GM21381 (cell line): ENCODE results near the gene VAC14.
"Not testable (repeated sequence)": the region's sequence is repeated elsewhere in the genome, so short reads cannot be mapped to it uniquely, and the experiment has no call there.

Experiments used
- ATAC-seq: cut with Tn5 transposase; IDR thresholded peaks from one replicate; pipeline ENCODE4 v1.9.1; 2021; ENCODE audit warnings: mild to moderate bottlenecking, moderate library complexity; ENCODE audit not compliant: unreplicated experiment

The VAC14 gene

DNA sequence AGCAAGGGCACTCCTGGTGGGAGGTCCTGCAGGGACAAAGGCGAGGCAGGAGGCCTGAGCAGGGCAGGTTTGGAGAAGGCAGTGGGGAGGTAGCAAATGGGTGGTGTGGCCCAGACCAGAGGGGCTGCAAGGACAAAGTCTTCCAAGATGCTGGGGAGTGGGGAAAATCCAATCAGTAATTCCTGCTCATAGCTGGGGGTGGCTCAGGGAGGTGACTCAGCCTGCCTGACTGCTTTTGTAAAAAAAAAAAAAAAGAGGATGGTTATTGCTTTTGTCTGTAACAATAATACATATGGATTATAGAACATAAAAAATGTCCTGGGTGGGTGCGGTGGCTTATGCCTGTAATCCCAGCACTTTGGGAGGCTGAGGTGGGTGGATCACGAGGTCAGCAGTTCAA is 149.4 kb downstream of the VAC14 start:
- no peak for ATAC-seq

DNA sequence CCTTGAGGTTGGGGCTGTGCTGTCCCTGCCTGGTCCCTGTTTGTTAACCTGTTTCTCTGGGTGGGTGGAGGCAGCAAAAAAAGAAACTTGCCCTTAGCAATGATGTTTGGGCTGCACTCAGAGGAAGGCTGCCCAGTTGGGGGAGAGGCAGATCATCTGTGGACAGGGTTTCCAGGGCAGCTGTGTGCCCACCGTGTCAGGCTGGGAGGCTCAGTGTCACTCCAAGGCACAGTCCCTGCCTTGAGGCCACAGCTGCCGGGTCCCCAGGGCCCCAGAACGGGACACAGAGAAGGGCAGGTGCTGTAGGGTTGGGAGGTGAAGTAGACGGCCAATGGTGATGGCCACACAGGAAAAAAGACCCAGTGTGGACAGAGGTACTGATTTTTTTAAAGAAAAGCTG is 150.7 kb downstream of the VAC14 start:
- no peak for ATAC-seq

DNA sequence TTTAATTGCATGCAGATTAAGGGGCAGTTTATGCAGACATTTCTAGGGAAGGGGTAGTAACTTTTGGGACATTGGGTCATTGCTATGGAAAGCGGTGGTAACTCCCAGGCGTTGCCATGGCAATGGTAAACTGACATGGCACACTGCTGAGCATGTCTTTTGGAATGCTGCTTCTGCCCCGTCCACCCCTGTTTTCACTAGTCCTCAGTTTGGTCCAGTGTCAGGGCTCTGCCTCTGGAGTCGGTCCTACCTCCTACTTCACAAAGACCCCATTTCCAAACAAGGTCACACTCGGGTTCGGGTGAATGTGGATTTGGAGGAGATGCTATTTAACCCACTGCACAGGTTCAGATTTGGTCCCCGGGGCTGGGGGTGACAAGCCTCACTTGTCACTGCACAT is 151.7 kb downstream of the VAC14 start:
- no peak for ATAC-seq

DNA sequence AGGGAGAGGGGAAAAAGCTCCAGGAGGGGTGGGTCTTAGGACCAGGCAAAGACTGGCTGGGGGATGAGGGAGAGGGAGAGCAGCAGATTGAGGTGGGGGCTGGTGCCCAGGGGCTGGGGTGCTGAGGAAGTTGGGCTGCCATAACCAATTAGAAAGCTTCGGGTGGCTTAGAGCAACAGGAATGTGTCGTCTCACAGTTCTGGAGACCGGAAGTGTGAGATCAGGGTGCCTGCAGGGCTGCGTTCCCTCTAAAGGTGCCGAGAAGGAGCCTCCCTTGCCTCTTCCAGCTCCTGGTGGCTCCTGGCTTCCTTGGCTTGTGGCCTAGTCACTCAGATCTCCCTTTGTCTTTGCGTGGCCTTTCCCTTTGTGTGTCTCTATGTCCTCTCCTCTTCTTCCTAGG is 152.4 kb downstream of the VAC14 start:
- ATAC-seq = no peak

DNA sequence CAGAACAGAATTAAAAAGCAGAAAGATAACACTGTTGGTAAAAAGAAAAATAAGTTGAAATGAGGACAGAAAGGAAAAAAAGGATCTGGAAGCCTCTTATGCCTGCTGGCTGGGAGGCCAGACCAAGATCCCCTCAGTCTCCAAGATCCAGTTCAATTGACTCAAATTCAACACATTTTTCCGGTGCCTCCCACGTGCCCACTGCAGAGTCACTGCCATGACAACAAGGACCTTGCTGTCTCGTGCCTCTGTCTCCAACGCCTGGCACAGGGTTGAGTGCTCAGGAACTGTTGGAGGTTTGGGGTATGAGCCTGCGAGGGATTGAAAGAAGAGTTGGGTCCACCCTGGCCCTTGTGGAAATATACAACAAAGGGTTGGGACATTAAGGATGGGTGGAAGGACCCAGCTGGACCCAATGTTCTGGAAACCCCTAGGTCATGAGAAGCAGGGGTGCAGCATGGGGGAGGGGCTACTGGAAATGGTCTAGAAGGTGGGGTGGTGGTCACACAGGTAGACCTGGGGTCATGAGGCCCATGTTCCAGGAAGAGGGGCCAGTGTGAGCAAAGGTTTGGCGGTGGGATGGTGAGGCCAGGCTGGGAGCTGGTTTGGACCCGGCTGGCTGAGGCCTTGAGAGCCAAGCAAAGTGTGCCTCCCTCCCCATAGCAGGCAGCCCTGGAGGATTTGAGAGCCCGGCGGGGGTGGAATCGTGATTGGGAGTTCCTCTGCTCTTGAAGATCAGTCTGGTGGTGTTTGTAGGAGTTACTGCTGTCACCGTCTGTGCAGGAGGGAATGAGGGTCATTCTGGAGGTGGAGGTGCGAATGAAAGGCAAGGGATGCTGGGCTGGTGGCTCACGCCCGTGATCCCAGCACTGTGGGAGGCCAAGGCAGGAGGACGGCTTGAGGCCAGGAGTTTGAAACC is 153.3 kb downstream of the VAC14 start:
- ATAC-seq = no peak

DNA sequence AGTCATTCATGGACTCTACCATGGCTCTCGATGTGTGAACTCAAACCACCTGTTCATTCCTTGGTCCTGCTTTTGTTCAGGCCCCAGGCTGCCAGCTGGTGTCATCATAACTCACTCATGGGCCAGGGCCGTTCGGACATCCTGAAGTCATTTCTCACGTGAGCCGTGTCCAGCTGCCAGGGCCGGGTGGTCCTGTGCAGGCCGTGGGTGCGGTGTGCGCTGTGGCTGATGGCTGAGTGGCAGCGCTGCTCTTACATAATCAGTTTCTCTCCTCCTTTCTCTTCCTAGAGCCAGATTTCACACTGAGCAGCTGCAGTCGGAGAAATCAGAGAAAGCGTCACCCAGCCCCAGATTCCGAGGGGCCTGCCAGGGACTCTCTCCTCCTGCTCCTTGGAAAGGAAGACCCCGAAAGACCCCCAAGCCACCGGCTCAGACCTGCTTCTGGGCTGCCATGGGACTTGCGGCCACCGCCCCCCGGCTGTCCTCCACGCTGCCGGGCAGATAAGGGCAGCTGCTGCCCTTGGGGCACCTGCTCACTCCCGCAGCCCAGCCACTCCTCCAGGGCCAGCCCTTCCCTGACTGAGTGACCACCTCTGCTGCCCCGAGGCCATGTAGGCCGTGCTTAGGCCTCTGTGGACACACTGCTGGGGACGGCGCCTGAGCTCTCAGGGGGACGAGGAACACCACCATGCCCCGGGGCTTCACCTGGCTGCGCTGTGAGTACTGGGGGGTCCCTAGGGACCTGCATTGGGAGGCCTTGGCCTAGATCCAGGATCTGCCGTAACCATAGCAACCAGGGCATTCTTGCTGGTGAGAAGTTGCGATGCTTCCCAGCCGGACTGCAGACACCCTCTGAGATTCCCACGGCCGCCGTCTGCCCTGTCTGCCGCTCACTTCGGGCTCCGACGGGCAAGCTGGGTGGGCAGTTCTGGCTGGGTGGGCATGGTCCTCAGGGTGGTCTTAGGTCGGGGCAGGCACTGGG is 154.4 kb downstream of the VAC14 start, which contains the start of gene IL34:
Gene IL34, plus strand, starts transcription at position 300 of the 982 bp plus-strand sequence. Its CDS starts 389 bp downstream, at position 689.
- no peak for ATAC-seq

- ATAC-seq = no peak
Measured at GRCh38 chr16:70644763-70645597, 156.0 kb downstream of the VAC14 start.

DNA sequence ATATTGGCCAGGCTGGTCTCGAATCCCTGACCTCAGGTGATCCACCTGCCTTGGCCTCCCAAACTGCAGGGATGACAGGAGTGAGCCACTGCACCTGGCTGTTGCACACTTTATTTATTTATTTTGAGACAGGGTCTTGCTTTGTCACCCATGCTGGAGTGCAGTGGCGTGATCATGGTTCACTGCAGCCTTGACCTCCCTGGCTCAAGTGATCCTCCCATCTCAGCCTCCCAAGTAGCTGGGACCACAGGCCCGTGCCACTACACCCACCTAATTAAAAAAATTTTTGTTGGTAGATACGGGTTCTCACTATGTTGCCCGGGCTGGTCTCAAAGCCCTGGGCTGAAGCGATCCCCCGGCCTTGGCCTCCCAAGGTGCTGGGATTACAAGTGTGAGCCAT is 157.7 kb downstream of the VAC14 start:
- ATAC-seq = not testable (repeated sequence)

- no peak for ATAC-seq
Measured at GRCh38 chr16:70642633-70643032, 158.3 kb downstream of the VAC14 start.

- no peak for ATAC-seq
Measured at GRCh38 chr16:70638814-70639792, 161.9 kb downstream of the VAC14 start.
